Large intestine (tissue), 12 donors: ENCODE measurements around the gene MED26. TPM values are rescaled to one million over a fixed set of nuclear protein-coding genes. Genes with fewer than 3 reads are reported as not detected.
A peak's percentile ranks its signal among the peaks of the same experiment; 100 is the strongest.
"Not testable (repeated sequence)": the region's sequence is repeated elsewhere in the genome, so short reads cannot be mapped to it uniquely, and the experiment has no call there.

Source experiments
- DNase-seq, 2 donors: peaks; one replicate each; pipeline versions ENCODE4 v3.0.0 to v3.0.0-alpha.2; 2013
- H3K27ac ChIP-seq: one replicate; pipeline ENCODE4 v1.5.1; 2013; ENCODE audit warnings: low read length
- H3K27me3 ChIP-seq: 2 replicates; pipeline ENCODE4 v1.6.1; 2013; ENCODE audit warnings: low read length; ENCODE audit not compliant: control insufficient read depth, insufficient read depth
- H3K36me3 ChIP-seq: 2 replicates; pipeline ENCODE4 v1.6.1; 2013; ENCODE audit warnings: low read length; ENCODE audit not compliant: control insufficient read depth, insufficient read depth
- H3K4me1 ChIP-seq: one replicate; pipeline ENCODE4 v1.6.1; 2013; ENCODE audit warnings: low read length; ENCODE audit not compliant: control insufficient read depth, insufficient read depth
- H3K4me3 ChIP-seq: one replicate; pipeline ENCODE4 v1.5.1; 2013; ENCODE audit warnings: low read length
- H3K9me3 ChIP-seq: one replicate; pipeline ENCODE4 v1.6.1; 2013; ENCODE audit warnings: mild to moderate bottlenecking, low read depth, low read length, moderate library complexity; ENCODE audit not compliant: control insufficient read depth
- WGBS: methylation state at CpG from one replicate; pipeline ENCODE4 v1.1.5; 2013; ENCODE audit warnings: low lambda C conversion rate; ENCODE audit not compliant: insufficient coverage; 5-methylcytosine and 5-hydroxymethylcytosine counted together
- long read RNA-seq, 11 donors: transcript quantifications; one replicate each; lab custom pipeline, GENCODE V29; 2026
- polyA plus RNA-seq: library from polyadenylated mRNA; unstranded; fragments of 120-200 nt; gene quantifications from one replicate; pipeline ENCODE4 v1.2.1, GENCODE V29; 2013

The MED26 gene
- 7.2 TPM for polyA plus RNA-seq
- long read RNA-seq, donor 1, transcript MED26-202 (1 exons, 3,871 nt), result major isoform, 10 of 11 reads
- long read RNA-seq, donor 1, partial matches to known transcripts, result 0 of 11 reads
- long read RNA-seq, donor 1, other reads (novel, unspliced or antisense), result 0 of 11 reads
- long read RNA-seq, donor 2, transcript MED26-202 (1 exons, 3,871 nt), result major isoform, 25 of 28 reads
- long read RNA-seq, donor 2, partial matches to known transcripts, result 0 of 28 reads
- long read RNA-seq, donor 2, other reads (novel, unspliced or antisense), result 0 of 28 reads
- long read RNA-seq, donor 3, result 0 reads
- long read RNA-seq, donor 4, partial matches to known transcripts, result 0 of 2 reads
- long read RNA-seq, donor 4, other reads (novel, unspliced or antisense), result 0 of 2 reads
- long read RNA-seq, donor 5, transcript MED26-202 (1 exons, 3,871 nt), result major isoform, 8 of 10 reads
- long read RNA-seq, donor 5, partial matches to known transcripts, result 0 of 10 reads
- long read RNA-seq, donor 5, other reads (novel, unspliced or antisense), result 0 of 10 reads
- long read RNA-seq, donor 6, transcript MED26-202 (1 exons, 3,871 nt), result major isoform, 13 of 15 reads
- long read RNA-seq, donor 6, partial matches to known transcripts, result 0 of 15 reads
- long read RNA-seq, donor 6, other reads (novel, unspliced or antisense), result 0 of 15 reads
- long read RNA-seq, donor 7, transcript MED26-202 (1 exons, 3,871 nt), result major isoform, 9 of 9 reads
- long read RNA-seq, donor 7, partial matches to known transcripts, result 0 of 9 reads
- long read RNA-seq, donor 7, other reads (novel, unspliced or antisense), result 0 of 9 reads
- long read RNA-seq, donor 8, transcript MED26-202 (1 exons, 3,871 nt), result major isoform, 25 of 28 reads
- long read RNA-seq, donor 8, partial matches to known transcripts, result 0 of 28 reads
- long read RNA-seq, donor 8, other reads (novel, unspliced or antisense), result 0 of 28 reads
- long read RNA-seq, donor 9, transcript MED26-202 (1 exons, 3,871 nt), result major isoform, 14 of 17 reads
- long read RNA-seq, donor 9, partial matches to known transcripts, result 0 of 17 reads
- long read RNA-seq, donor 9, other reads (novel, unspliced or antisense), result 0 of 17 reads
- long read RNA-seq, donor 10, transcript MED26-201 (3 exons, 3,174 nt), result minor isoform, 5 of 18 reads
- long read RNA-seq, donor 10, transcript MED26-202 (1 exons, 3,871 nt), result major isoform, 13 of 18 reads
- long read RNA-seq, donor 10, partial matches to known transcripts, result 0 of 18 reads
- long read RNA-seq, donor 10, other reads (novel, unspliced or antisense), result 0 of 18 reads
- long read RNA-seq, donor 11, transcript MED26-202 (1 exons, 3,871 nt), result major isoform, 9 of 12 reads
- long read RNA-seq, donor 11, partial matches to known transcripts, result 0 of 12 reads
- long read RNA-seq, donor 11, other reads (novel, unspliced or antisense), result 0 of 12 reads

DNA sequence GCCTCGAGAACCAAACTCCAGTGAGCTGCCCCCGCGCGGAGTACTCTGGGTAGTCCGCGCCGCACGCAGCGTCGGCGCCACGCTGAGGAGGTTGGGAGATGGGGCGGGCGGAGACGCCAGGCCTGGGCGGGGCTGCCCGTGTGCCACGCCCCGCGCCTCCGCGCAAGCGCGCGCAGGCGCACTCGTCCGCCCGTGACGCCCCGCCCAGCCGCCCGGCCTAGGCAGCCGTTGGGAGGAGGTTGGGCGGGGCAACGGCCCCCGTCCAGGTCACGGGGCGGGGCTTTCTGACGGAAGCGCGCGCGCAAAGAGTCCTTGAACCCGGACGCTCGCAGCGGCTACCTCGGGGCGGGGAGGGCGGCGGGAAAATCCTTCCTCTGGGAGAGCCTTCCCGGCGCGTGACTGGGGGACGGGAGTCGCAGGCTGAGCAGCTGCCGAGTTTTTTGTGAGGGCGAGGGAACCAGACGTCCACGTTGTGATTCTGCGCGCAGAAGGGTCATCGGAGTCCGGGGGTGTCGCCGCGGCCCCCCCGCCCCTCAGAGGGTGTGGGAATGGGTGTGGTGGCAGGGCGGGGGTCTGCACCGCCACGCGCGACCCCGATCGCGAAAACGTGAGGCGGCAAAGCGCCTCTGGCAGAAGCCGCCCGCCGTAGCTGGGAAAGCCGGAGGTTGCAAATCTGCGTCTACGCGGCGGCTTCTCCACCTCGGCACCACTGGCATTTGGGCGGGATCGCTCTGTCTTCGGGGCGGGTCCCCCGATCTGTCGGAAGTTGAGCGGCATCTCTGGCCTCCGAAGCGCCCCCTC, at the start of gene MED26:
TSS of gene MED26 (minus strand) at position 22 of the 801 bp plus-strand sequence. CDS start 261 bp downstream, outside the sequence.
- WGBS, result no CpG with 5 or more reads among the region's 98 CpGs
- peak within 1 kb of the TSS; percentile 98 for H3K27ac ChIP-seq
- H3K27me3 ChIP-seq, result no peaks in the 10 kb centered on the region
- peaks cover 23% of the 10 kb centered on the region for H3K36me3 ChIP-seq
- no peaks in the 10 kb centered on the region for H3K9me3 ChIP-seq
- H3K4me1 ChIP-seq, result peaks cover 10% of the 10 kb centered on the region
- peak; percentile 96 for DNase-seq
- peak within 1 kb of the TSS; percentile 100 for H3K4me3 ChIP-seq

DNA sequence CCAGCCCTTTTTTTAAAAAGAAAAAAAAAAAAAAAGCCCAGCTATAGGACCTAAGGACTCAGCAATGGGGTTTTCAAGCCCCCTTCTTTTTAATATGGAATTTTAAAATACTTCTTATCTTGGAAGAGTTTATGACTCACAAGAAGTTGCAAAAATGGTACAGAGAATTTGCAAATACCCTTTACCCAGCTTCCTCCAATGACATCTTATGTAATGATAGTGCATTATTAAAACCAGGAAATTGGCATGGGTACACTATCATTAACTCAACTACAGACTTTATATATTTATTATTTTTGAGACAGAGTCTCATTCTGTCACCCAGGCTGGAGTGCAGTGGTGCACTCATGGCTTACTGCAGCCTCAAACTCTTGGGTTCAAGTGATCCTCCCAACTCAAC, 49.1 kb upstream of the MED26 start:
- Histone ChIP-seq H3K36me3 (no peaks in the 10 kb centered on the region), H3K9me3 (no peaks in the 10 kb centered on the region), H3K27me3 (no peaks in the 10 kb centered on the region), H3K4me1 (no peaks in the 10 kb centered on the region), H3K27ac (no peak overlapping the region), H3K4me3 (no peak overlapping the region)
- no peak for DNase-seq

DNA sequence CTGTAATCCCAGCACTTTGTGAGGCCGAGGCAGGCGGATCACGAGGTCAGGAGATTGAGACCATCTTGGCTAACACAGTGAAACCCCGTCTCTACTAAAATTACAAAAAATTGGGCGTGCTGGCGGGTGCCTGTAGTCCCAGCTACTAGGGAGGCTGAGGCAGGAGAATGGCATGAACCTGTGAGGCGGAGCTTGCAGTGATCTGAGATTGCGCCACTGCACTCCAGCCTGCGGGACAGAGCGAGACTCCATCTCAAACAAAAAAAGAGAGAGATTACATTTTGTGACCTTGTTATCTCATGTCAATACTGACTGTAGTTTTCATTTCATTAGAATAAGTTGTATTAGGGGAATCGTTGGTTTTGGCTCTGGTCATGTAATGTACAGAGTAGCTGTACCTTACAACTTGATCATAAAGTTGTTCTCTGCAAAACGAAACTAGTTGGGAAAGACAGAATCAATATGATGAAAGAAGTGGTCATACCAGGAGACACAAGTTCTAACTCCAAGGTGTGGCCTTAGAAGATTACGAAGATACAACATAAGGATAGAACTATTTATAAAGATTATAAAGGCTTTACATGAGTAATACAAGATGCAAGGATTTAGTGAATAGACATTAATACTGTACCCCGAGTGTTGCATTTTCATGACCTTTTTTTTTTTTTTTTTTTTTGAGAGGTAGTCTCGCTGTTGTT, 48.2 kb upstream of the MED26 start:
- H3K27me3 ChIP-seq, result no peaks in the 10 kb centered on the region
- peak in 1 of 2 donors; percentile 39 for DNase-seq
- H3K4me3 ChIP-seq, result no peak overlapping the region
- H3K27ac ChIP-seq, result no peak overlapping the region
- WGBS, result 100% methylated on average over 1 of the region's 15 CpGs
- H3K9me3 ChIP-seq, result no peaks in the 10 kb centered on the region
- H3K4me1 ChIP-seq, result no peaks in the 10 kb centered on the region
- no peaks in the 10 kb centered on the region for H3K36me3 ChIP-seq

GRCh38 chr19:16673839-16674238, 45.8 kb upstream of the MED26 start:
- H3K27me3 ChIP-seq, H3K9me3 ChIP-seq, H3K4me3 ChIP-seq, H3K4me1 ChIP-seq, H3K36me3 ChIP-seq, H3K27ac ChIP-seq, DNase-seq: not testable (repeated sequence)
- WGBS, result no CpG with 5 or more reads among the region's 4 CpGs

GRCh38 chr19:16673231-16673630, 45.2 kb upstream of the MED26 start:
- Histone ChIP-seq H3K36me3 (no peaks in the 10 kb centered on the region), H3K27ac (no peak overlapping the region), H3K9me3 (no peaks in the 10 kb centered on the region), H3K27me3 (no peaks in the 10 kb centered on the region), H3K4me3 (no peak overlapping the region), H3K4me1 (no peaks in the 10 kb centered on the region)
- WGBS, result no CpG with 5 or more reads among the region's 3 CpGs
- no peak for DNase-seq

GRCh38 chr19:16671652-16672274, 43.8 kb upstream of the MED26 start:
- H3K27ac ChIP-seq, result no peak overlapping the region
- no peak for DNase-seq
- H3K4me3 ChIP-seq, result no peak overlapping the region
- no peaks in the 10 kb centered on the region for H3K4me1 ChIP-seq
- H3K36me3 ChIP-seq, result no peaks in the 10 kb centered on the region
- H3K9me3 ChIP-seq, result no peaks in the 10 kb centered on the region
- WGBS, result 57% methylated on average over 1 of the region's 12 CpGs
- no peaks in the 10 kb centered on the region for H3K27me3 ChIP-seq

DNA sequence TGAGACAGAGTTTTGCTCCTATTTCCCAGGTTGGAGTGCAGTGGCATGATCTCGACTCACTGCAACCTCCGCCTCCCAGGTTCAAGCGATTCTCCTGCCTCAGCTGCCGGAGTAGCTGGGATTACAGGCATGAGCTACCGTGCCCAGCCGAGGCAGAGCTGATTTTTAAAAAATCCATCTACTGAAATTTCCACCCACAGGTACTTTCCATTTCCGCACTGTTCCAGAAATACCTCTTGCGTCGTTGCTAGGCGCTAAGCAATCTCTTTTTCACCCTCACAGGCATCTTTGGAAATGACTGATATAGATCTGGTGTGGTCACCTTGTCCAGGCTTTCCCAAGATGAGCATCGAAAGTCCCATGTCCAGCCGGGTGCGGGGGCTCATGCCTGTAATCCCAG, 42.3 kb upstream of the MED26 start:
- no peaks in the 10 kb centered on the region for H3K27me3 ChIP-seq
- no peak overlapping the region for H3K4me3 ChIP-seq
- DNase-seq, result no peak
- no peaks in the 10 kb centered on the region for H3K36me3 ChIP-seq
- no peaks in the 10 kb centered on the region for H3K9me3 ChIP-seq
- no peaks in the 10 kb centered on the region for H3K4me1 ChIP-seq
- no peak overlapping the region for H3K27ac ChIP-seq
- WGBS, result no CpG with 5 or more reads among the region's 13 CpGs

DNA sequence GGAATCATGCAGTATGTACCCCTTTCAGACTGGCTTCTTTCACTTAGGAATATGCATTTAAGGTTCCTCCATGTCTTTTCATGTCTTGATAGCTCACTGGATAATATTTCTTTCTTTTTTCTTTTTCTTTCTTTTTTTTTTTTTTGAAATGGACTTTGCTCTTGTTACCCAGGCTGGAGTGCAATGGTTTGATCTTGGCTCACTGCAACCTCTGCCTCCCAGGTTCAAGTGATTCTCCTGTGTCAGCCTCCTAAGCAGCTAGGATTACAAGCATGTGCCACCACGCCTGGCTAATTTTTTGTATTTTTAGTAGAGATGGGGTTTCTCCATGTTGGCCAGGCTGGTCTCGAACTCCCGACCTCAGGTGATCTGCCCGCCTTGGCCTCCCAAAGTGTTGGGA, 40.7 kb upstream of the MED26 start:
- not testable (repeated sequence) for H3K4me1 ChIP-seq, H3K4me3 ChIP-seq, DNase-seq, H3K27me3 ChIP-seq, H3K36me3 ChIP-seq, H3K27ac ChIP-seq, H3K9me3 ChIP-seq
- WGBS, result no CpG with 5 or more reads among the region's 4 CpGs

GRCh38 chr19:16668176-16668575, 40.2 kb upstream of the MED26 start:
- Histone ChIP-seq H3K27ac (no peak overlapping the region), H3K27me3 (no peaks in the 10 kb centered on the region), H3K4me3 (no peak overlapping the region), H3K9me3 (no peaks in the 10 kb centered on the region), H3K36me3 (no peaks in the 10 kb centered on the region), H3K4me1 (no peaks in the 10 kb centered on the region)
- no peak for DNase-seq
- WGBS, result no CpG with 5 or more reads among the region's 5 CpGs
